Measurements from ENCODE around the gene ROMO1. TPM values are rescaled to one million over a fixed set of nuclear protein-coding genes. Genes with fewer than 3 reads are reported as not detected.

The ROMO1 gene
- total RNA-seq (2014; rRNA removed; shearing (Covaris generic)) = 250 and 273 TPM in 2 replicates
- polyA plus RNA-seq (2015; cell fraction: cytosol; rRNA removed) = 266 and 409 TPM in 2 replicates
- polyA plus RNA-seq (2015; cell fraction: nucleus; rRNA removed) = 52.0 and 84.7 TPM in 2 replicates

DNA sequence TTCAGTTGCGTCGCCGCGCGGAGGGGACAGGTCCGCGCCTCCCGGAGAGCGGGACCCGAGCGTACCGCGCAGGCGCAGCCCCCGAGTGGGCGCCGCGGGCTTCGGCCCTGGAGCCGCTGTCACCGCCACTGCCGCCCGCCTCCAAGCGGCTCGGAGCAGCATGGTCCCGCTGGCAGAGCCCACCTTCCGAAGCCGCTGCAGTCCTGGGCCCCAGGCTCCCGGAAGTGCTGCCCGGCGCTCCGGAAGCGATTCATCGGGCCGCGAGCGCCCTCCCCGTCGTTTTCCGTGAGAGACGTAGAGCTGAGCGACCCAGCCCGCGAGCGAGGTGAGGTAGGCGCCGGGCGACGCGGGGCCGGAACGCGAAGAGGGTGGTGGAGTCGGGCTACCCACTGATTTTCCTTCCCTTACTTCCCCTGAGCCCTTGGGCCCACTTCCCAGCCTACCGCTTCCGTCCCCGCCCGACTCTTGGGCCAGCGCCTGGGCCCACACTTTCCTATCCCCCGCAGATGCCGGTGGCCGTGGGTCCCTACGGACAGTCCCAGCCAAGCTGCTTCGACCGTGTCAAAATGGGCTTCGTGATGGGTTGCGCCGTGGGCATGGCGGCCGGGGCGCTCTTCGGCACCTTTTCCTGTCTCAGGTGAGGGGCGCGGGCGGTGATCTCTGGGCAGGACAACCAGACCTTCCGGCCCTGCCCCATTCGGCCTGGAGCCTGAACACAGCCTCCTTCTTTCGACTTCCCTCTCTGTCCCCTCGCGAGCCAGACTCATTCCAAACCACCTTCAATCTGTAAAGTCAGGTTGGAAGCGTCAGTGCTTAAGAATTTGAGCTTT is at the start of gene ROMO1, which contains the start of gene NFS1:
Gene ROMO1 (plus strand): TSS at position 279 of the 830 bp plus-strand sequence. CDS start 228 bp downstream, at position 507.
Gene NFS1 (minus strand): TSS at position 226 of the 830 bp plus-strand sequence. CDS start 64 bp downstream, at position 162.
- DNase-seq (ENCODE audit: low read depth, low spot score) = peak; percentile 89
- in situ Hi-C loops (cut with HindIII; ENCODE audit: low pct_unique_long_range_greater_than_20kb, low sequenced_read_pairs) = no loop called here

DNA sequence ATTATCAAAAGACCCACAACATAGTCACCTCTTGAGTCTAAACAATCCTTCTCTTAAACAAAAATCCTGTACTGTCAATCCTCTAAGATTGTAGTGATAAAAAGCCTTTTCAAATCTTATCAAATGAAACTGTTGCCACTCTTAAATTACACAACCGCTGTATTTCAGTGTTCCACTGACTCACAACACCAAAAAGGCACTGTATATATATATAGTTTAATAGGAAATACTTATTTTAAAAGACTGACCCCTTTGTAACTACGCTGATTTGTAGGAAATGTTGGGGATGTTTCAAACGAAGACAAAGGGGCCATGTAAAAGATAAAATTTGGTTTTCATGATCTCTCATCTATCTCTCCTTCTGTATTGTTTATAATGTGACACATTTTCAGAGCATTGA is 48.6 kb upstream of the ROMO1 start:
- no peak for DNase-seq (ENCODE audit: low read depth, low spot score)
- in situ Hi-C loops (cut with HindIII; ENCODE audit: low pct_unique_long_range_greater_than_20kb, low sequenced_read_pairs) = no loop called here

DNA sequence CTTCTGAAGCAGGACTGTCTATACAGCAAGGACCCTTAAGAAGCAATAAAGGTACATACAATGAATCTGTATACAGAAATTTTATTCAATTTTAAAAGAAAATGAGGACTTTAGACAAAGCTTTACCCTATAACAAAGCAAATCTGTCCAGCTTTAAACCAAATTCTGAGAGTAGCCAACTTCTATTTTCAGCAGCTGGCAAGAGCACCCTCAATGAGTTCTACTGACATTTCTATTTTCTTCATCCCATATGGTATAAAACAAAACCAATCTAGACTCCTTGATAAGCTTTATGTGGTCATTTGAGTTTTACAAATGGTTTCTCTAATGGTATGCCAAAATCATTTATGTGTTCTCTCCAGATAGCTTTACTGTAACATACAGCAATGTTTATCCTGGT is 47.2 kb upstream of the ROMO1 start:
- no peak for DNase-seq (ENCODE audit: low read depth, low spot score)
- in situ Hi-C loops (cut with HindIII; ENCODE audit: low pct_unique_long_range_greater_than_20kb, low sequenced_read_pairs) = no loop called here

DNA sequence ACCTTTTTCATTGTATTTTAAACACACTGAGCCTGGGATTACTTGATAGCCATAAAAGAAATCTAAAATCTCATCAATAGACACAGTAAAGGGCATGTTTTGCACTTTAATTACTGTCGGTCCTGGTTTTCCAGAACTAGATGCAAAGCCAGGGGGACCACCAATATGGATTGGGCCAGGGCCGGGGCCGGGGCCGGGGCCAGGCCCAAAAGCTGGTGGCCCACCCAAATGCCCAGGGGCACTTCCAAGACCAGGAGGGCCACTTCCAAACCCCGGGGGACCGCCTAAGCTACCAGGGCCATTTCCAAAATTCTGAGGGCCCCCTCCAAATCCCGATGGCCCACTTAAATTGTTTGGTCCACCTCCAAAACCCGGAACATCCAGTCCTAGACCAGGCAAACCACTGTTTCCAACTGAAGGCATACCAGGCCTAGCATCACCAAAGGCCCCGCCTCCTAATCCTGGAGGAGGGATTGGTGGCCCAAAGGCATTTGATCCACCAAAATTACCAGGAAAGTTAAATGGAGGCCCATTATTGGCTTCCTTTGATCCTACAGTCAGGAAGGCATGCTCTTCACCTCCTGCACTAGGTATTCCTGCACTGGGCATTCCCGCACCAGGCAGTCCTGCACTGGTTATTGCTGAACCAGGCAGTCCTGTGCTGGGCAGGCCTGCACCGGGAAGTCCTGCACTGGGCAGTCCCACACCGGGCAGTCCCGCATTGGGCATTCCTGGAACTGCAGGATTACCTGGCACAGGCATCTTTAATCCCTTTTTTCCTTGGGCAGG is 46.4 kb upstream of the ROMO1 start:
- in situ Hi-C loops (cut with HindIII; ENCODE audit: low pct_unique_long_range_greater_than_20kb, low sequenced_read_pairs) = no loop called here

DNA sequence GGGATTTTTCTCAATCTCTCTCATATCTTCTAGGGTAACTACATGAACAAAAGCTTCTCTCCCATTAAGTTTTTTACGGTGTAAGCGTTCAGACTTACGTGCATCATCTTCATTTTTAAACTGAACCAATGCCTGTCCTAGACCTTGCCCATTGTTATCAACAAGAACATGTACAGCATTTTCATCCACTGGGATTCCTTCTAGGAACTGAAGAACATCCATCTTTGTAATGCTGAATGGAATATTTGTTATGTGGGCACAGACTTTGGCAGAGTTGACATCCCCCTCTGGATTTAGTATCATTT is 45.8 kb upstream of the ROMO1 start:
- in situ Hi-C loops (cut with HindIII; ENCODE audit: low pct_unique_long_range_greater_than_20kb, low sequenced_read_pairs) = no loop called here

More for the DNA sequence above, 46.4 kb upstream of the ROMO1 start:
- no peak for DNase-seq (ENCODE audit: low read depth, low spot score)

DNA sequence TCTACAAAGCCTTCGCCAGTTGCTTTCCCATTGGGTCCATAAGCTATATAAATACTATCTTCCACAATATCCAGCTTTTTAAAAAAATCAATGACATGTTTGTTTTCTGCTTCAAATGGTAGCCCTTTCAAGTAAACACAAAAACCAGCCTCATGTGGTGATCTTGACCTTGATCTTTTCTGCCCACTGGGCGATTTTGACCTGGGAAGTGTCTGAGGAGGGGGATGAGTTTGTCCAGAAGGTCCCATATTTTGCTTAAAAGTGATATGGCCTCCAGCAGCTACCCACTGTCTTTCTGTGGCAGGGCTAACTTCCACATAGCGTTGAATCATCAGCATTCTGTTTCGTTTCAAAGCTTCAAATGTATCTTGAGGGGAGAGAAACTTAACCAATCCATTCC is 45.3 kb upstream of the ROMO1 start:
- DNase-seq (ENCODE audit: low read depth, low spot score) = no peak
- in situ Hi-C loops (cut with HindIII; ENCODE audit: low pct_unique_long_range_greater_than_20kb, low sequenced_read_pairs) = no loop called here

More for the DNA sequence above, 45.8 kb upstream of the ROMO1 start:
- DNase-seq (ENCODE audit: low read depth, low spot score) = no peak

DNA sequence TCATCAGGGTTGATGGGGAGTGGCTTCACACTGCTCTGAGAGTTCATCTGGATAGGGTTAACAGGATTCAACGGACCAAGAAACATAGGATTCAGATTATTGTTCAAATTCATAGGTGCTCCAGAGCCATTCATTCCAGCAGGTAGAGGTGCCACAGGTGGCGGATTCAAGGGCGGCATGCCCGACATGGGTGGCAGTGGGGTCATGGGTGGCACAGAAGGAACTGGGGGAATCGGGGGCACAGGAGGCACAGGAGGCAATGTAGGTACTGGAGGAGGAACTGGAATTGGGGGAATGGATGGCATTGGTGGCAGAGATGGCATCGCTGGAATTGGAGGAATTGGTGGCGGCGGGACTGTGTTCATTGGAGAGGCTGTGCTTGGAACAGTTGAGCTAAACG is 44.8 kb upstream of the ROMO1 start:
- in situ Hi-C loops (cut with HindIII; ENCODE audit: low pct_unique_long_range_greater_than_20kb, low sequenced_read_pairs) = no loop called here
- no peak for DNase-seq (ENCODE audit: low read depth, low spot score)

DNA sequence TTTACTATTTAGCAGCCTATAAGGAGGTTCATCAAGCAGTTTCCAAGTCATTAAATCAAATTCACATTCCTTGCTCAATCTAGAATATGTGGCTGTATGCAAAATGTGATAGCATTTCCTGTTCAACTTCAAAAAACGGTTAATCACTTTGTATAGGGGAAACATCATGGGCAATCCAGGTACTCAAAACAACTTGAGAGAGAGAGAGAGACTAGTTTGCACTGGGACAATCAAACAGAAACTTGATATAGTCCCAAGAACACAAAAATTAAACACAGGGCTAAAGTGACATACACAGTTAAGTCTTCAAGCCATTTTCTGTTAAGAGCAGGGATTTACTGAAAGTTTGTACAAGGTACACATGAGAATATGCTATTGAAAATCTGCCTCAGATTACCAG is 41.9 kb upstream of the ROMO1 start:
- no peak for DNase-seq (ENCODE audit: low read depth, low spot score)
- in situ Hi-C loops (cut with HindIII; ENCODE audit: low pct_unique_long_range_greater_than_20kb, low sequenced_read_pairs) = no loop called here

DNA sequence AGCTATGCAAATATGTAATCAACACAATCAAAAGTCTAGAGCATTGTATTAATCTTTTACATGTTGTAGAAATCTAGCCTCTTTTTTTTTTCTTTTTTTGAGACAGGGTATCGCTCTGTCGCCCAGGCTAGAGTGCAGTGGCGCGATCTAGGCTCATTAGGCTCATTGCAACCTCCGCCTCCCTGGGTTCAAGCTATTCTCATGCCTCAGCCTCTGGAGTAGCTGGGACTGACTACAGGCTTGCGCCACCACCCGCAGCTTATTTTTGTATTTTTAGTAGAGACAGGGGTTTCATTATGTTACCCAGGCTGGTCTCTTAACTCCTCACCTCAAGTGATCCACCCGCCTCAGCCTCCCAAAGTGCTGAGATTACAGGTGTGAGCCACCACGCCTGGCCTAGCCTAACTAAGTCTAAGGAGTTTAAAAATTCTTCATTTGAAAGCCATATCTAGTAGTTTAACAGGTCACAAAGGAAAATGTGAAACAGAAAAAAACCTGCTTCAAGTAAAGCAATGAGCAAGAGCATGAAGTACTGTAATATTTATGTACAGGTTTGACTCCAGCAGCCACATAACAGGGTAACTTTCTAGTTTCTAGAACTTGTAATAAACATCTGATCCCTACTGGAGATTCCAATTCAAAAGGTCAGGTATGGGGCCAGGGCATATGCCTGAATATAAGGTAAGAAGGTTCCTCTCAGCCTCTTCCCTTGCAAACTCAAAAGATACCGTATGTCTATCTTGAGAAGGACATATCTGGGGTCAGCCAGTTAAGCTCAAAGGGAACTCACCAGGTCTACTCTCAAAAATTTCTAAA is 38.9 kb upstream of the ROMO1 start:
- DNase-seq (ENCODE audit: low read depth, low spot score) = no peak
- in situ Hi-C loops (cut with HindIII; ENCODE audit: low pct_unique_long_range_greater_than_20kb, low sequenced_read_pairs) = no loop called here

DNA sequence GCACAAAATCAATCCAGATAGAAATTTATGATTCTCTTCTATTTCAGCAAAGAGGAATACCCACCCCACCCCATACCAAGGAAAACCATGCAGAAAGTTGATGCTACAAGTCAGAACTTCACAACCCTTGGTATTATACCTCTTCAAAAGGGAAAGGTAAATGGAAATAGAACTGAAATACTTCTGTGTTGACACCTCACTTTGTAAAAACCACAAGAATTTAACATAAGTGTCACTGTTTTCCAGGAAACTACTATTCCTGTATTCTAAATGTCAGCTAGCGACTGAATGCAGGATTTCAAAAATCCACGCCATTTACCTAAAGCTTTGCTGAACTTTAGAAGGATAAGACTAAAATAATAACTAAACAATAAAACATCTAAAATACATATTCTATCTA is 38.2 kb upstream of the ROMO1 start:
- DNase-seq (ENCODE audit: low read depth, low spot score) = no peak
- in situ Hi-C loops (cut with HindIII; ENCODE audit: low pct_unique_long_range_greater_than_20kb, low sequenced_read_pairs) = no loop called here

DNA sequence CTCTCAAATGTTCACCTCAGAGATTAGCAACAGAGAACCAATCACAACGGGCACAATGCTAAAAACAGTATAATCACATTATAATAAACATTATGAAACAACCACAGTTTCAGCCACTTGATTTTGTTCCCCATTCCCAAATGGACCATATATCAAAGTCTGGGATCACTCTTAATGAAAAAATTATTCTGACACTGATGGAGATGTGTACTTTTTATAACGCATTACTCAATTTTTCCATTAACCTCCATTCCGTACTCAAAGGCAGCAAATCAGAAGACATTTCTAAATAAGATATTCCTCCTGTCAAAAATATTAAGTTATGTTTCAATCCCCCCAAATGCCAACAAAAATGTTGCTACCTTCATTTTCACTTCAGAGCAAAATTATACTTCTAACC is 37.3 kb upstream of the ROMO1 start:
- no peak for DNase-seq (ENCODE audit: low read depth, low spot score)
- in situ Hi-C loops (cut with HindIII; ENCODE audit: low pct_unique_long_range_greater_than_20kb, low sequenced_read_pairs) = no loop called here

DNA sequence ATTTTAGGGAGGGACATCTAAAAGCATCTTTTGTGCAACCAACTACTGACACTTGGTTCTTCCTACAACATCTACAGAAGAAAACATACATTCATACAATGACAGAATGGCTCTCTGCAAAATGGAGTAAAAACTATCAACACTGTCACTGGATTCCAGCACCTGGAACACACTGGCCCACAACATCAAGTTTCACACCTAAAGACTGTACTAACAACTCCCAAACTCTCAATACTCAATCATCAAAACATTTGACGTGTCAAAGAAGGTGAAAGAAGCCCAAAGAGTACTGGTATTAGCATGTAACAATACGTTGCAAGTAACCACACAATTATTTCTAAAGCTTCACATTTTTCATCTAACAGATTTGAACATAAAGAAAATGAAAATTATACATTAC is 36.7 kb upstream of the ROMO1 start:
- no peak for DNase-seq (ENCODE audit: low read depth, low spot score)
- in situ Hi-C loops (cut with HindIII; ENCODE audit: low pct_unique_long_range_greater_than_20kb, low sequenced_read_pairs) = no loop called here

DNA sequence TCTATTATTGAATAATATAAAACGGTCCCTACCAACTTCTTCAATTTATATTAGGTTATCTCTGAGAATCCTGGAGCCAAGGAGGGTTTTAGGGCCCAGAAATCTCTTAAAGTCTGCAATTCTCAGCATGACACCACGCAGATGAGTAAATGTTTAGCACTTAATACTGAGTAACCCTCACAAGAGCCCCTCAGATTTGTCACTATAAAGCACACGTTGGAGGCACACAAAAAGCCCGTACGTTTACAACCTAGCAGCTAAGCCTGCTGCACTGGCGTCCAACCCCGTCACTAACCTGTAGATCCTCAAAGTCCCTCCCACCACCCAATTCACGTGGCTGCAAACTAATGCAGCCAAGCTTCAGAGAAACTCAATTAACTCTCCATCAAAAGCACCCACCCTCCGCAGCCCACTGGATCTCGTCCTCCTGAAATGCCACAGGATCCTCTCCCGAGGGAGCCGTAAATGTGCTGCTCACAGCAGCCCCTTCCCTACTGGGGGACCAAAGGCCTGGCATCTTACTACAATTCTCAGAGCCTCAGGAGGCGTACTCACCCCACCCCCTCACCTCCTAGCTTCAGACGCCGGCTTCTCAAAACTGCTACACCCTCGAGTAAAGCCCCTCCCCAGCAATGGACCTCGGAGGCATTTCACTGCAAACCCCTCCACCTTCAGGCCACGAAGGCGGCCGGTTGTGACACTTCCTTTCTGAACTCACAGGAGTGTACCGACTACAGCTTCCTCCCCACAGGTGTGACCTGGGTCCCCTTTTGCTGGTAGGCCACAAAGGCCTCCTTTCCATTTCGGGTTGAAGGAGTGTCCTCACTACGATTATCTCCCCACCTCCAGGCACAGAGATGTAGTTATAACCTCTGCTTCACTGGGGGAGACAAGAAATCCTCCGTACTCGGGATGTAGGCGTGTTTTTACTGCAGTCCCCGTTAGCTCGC is 35.4 kb upstream of the ROMO1 start:
- DNase-seq (ENCODE audit: low read depth, low spot score) = peak; percentile 48
- in situ Hi-C loops (cut with HindIII; ENCODE audit: low pct_unique_long_range_greater_than_20kb, low sequenced_read_pairs) = no loop called here

DNA sequence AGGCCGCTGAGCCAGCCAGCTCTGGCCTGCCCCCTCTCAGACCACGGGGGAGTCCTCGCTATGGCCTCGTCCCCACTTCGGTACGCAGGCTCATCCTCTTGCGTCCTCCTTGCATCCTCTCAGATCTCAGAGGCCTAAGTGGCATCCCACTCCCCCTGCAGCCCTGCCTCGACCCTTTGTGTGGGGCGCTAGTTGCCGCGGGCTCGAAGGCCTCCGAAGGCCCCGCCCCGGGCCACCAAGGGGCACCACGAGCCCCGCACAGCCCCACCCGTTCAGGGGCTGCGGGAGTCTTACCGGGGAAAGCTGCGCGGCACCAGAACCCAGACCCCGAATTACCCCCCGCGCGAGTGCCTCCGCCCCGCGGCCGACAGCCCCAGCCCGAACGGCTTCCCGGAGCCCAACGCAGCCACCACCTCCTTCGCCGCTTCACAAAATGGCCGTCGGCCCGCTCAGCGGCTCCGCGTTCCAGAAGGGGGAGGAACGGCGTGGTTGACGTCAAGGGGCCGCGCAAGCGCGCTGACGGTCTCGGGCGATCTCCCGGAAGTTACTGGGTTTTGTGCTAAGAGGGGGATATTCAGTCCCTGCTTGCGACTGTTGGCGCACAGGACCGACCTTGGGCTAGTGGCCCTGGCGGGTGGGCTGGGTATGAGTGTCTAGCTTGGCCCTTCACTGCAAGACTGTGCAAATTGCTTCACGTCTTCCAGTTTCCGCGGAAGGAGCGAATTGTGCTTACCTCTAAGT is 34.6 kb upstream of the ROMO1 start, which contains the start of the genes CPNE1 and RBM12:
Gene CPNE1 (minus strand): TSS at position 435 of the 741 bp plus-strand sequence. CDS start 31,977 bp downstream, outside the sequence.
Gene RBM12 (minus strand): TSS at position 435 of the 741 bp plus-strand sequence. CDS start 9,578 bp downstream, outside the sequence.
- DNase-seq (ENCODE audit: low read depth, low spot score) = peak; percentile 95
- in situ Hi-C loops (cut with HindIII; ENCODE audit: low pct_unique_long_range_greater_than_20kb, low sequenced_read_pairs) = no loop called here

DNA sequence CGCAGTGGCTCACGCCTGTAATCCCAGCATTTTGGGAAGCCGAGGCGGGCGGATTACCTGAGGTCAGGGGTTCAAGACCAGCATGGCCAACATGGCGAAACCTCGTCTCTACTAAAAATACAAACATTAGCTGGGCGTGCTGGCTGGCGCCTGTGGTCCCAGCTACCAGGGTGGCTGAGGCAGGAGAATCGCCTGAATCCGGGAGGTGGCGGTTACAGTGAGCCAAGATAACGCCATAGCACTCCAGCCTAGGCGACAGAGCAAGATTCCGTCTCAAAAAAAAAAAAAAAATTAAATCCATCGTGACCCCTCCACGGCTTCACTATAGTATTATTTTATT is 33.3 kb upstream of the ROMO1 start:
- in situ Hi-C loops (cut with HindIII; ENCODE audit: low pct_unique_long_range_greater_than_20kb, low sequenced_read_pairs) = no loop called here

DNA sequence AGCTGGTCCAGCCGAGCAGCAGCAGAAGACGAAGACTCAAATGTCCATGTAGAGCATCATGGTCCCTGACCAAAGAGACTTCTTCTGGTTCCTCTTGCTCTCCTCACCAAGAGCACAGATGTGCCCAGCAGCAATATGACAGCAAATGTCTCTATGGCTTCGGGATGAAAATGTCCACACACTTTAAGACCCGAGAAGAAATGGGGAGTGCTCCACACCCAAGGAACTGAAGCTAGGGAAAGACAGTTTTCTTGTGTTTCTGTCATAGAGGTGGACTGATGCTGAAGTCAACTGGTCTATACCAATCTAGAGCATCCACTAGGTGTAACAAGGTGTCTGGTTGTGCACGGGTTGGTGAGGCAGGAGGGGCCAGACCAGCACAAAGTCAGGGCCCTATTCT is 30.0 kb upstream of the ROMO1 start:
- in situ Hi-C loops (cut with HindIII; ENCODE audit: low pct_unique_long_range_greater_than_20kb, low sequenced_read_pairs) = no loop called here
- DNase-seq (ENCODE audit: low read depth, low spot score) = no peak

More for the DNA sequence above, 33.3 kb upstream of the ROMO1 start:
- DNase-seq (ENCODE audit: low read depth, low spot score) = no peak
